Femur (tissue), 1 donor: Measurements from ENCODE around the gene CHCHD6.

Source experiments
- DNase-seq: peaks from one replicate; pipeline ENCODE4 v3.0.0-alpha.2; 2017

The CHCHD6 gene

GRCh38 chr3:126834596-126835471 lies 130.8 kb downstream of the CHCHD6 start:
- no peak for DNase-seq

GRCh38 chr3:126835472-126836219 lies 131.6 kb downstream of the CHCHD6 start:
- DNase-seq, result no peak

GRCh38 chr3:126836220-126836860 lies 132.3 kb downstream of the CHCHD6 start:
- no peak for DNase-seq

- no peak for DNase-seq
Observed at GRCh38 chr3:126837773-126838172, 133.7 kb downstream of the CHCHD6 start.

- DNase-seq, result no peak
Observed at GRCh38 chr3:126845920-126846715, 142.1 kb downstream of the CHCHD6 start.

GRCh38 chr3:126847061-126847460 lies 143.0 kb downstream of the CHCHD6 start:
- no peak for DNase-seq

- DNase-seq, result no peak
Observed at GRCh38 chr3:126848991-126849390, 145.0 kb downstream of the CHCHD6 start.

GRCh38 chr3:126849768-126850167 lies 145.7 kb downstream of the CHCHD6 start:
- DNase-seq, result no peak

GRCh38 chr3:126850370-126851085 lies 146.5 kb downstream of the CHCHD6 start:
- DNase-seq, result no peak

GRCh38 chr3:126851382-126851781 lies 147.3 kb downstream of the CHCHD6 start:
- DNase-seq, result no peak

GRCh38 chr3:126851934-126852333 lies 147.9 kb downstream of the CHCHD6 start:
- DNase-seq, result no peak

GRCh38 chr3:126852511-126852910 lies 148.5 kb downstream of the CHCHD6 start:
- no peak for DNase-seq

- DNase-seq, result no peak
Observed at GRCh38 chr3:126854666-126855065, 150.6 kb downstream of the CHCHD6 start.

- DNase-seq, result no peak
Observed at GRCh38 chr3:126855374-126855773, 151.3 kb downstream of the CHCHD6 start.

GRCh38 chr3:126857928-126858327 lies 153.9 kb downstream of the CHCHD6 start:
- DNase-seq, result no peak

GRCh38 chr3:126858401-126858800 lies 154.4 kb downstream of the CHCHD6 start:
- no peak for DNase-seq

GRCh38 chr3:126858887-126859286 lies 154.8 kb downstream of the CHCHD6 start:
- DNase-seq, result no peak

GRCh38 chr3:126859415-126860246 lies 155.6 kb downstream of the CHCHD6 start:
- DNase-seq, result no peak

GRCh38 chr3:126865736-126866135 lies 161.7 kb downstream of the CHCHD6 start:
- no peak for DNase-seq

GRCh38 chr3:126866175-126866759 lies 162.2 kb downstream of the CHCHD6 start:
- DNase-seq, result no peak
